ENCODE data around the gene ABCC10.

The ABCC10 gene

GRCh38 chr6:43493230-43493629 is 65.9 kb downstream of the ABCC10 start:
- Histone ChIP-seq H3K4me3 (replicated peaks; ENCODE audit: insufficient read depth, low read length) (no peak overlapping the region), H3K27me3 (ENCODE audit: insufficient read depth, poor library complexity, severe bottlenecking) (no peaks in the 10 kb centered on the region), H3K27ac (replicated peaks) (no peak overlapping the region)
- TF ChIP-seq SPI1 (IDR thresholded peaks at IDR 0.05; ENCODE audit: borderline replicate concordance, low read depth): no peak
- TF ChIP-seq CTCF (IDR thresholded peaks at IDR 0.05; ENCODE audit: insufficient read depth, low read length): no peak
- no peak for TF ChIP-seq POLR2AphosphoS5 (IDR thresholded peaks at IDR 0.05; ENCODE audit: low read depth)
- TF ChIP-seq REST (IDR thresholded peaks at IDR 0.05; ENCODE audit: insufficient replicate concordance, low read depth): no peak
- no peak for TF ChIP-seq GABPA (IDR thresholded peaks at IDR 0.05; ENCODE audit: low read depth)
- no peak for DNase-seq (ENCODE audit: low read depth in 1 of 2, low spot score in 1 of 2)

GRCh38 chr6:43493833-43494232 is 66.5 kb downstream of the ABCC10 start:
- H3K27ac ChIP-seq (replicated peaks): no peak overlapping the region
- H3K4me3 ChIP-seq (replicated peaks; ENCODE audit: insufficient read depth, low read length): no peak overlapping the region
- TF ChIP-seq REST (IDR thresholded peaks at IDR 0.05; ENCODE audit: insufficient replicate concordance, low read depth) (no peak), POLR2AphosphoS5 (IDR thresholded peaks at IDR 0.05; ENCODE audit: low read depth) (no peak), SPI1 (IDR thresholded peaks at IDR 0.05; ENCODE audit: borderline replicate concordance, low read depth) (no peak), GABPA (IDR thresholded peaks at IDR 0.05; ENCODE audit: low read depth) (no peak), CTCF (IDR thresholded peaks at IDR 0.05; ENCODE audit: insufficient read depth, low read length) (no peak)
- no peaks in the 10 kb centered on the region for H3K27me3 ChIP-seq (ENCODE audit: insufficient read depth, poor library complexity, severe bottlenecking)
- DNase-seq (ENCODE audit: low read depth in 1 of 2, low spot score in 1 of 2): no peak

- no peak overlapping the region for H3K27ac ChIP-seq (replicated peaks)
- no peaks in the 10 kb centered on the region for H3K27me3 ChIP-seq (ENCODE audit: insufficient read depth, poor library complexity, severe bottlenecking)
- no peak for TF ChIP-seq SPI1 (IDR thresholded peaks at IDR 0.05; ENCODE audit: borderline replicate concordance, low read depth)
- TF ChIP-seq GABPA (IDR thresholded peaks at IDR 0.05; ENCODE audit: low read depth): no peak
- no peak for TF ChIP-seq CTCF (IDR thresholded peaks at IDR 0.05; ENCODE audit: insufficient read depth, low read length)
- TF ChIP-seq POLR2AphosphoS5 (IDR thresholded peaks at IDR 0.05; ENCODE audit: low read depth): no peak
- TF ChIP-seq REST (IDR thresholded peaks at IDR 0.05; ENCODE audit: insufficient replicate concordance, low read depth): no peak
- DNase-seq (ENCODE audit: low read depth in 1 of 2, low spot score in 1 of 2): no peak
- no peak overlapping the region for H3K4me3 ChIP-seq (replicated peaks; ENCODE audit: insufficient read depth, low read length)
Measured at GRCh38 chr6:43494321-43494720, 67.0 kb downstream of the ABCC10 start.
